ENCODE measurements around the gene CTNNBL1. TPM values are rescaled to one million over a fixed set of nuclear protein-coding genes. Genes with fewer than 3 reads are reported as not detected.
A peak's percentile ranks its signal among the peaks of the same experiment; 100 is the strongest.

Gene CTNNBL1
- total RNA-seq, 1 donor from 2014 or later, result 30.0 TPM

- FAIRE-seq (no peak), DNase-seq (ENCODE audit: low read depth) (no peak)
- Histone ChIP-seq H3K27me3 (ENCODE audit: control insufficient read depth, insufficient read depth, low read length) (no peaks in the 10 kb centered on the region), H3K4me3 (ENCODE audit: low read depth, low read length) (no peak overlapping the region), H3K36me3 (ENCODE audit: control insufficient read depth, insufficient read depth, low read length) (no peaks in the 10 kb centered on the region)
- no peak for TF ChIP-seq CTCF (IDR thresholded peaks at IDR 0.05; ENCODE audit: insufficient read depth, low read length, severe bottlenecking)
These were observed 207.4 kb downstream of the CTNNBL1 start for GRCh38 chr20:37901240-37901639.

GRCh38 chr20:37901654-37902503, 208.0 kb downstream of the CTNNBL1 start:
- Histone ChIP-seq H3K27me3 (ENCODE audit: control insufficient read depth, insufficient read depth, low read length) (no peaks in the 10 kb centered on the region), H3K36me3 (ENCODE audit: control insufficient read depth, insufficient read depth, low read length) (no peaks in the 10 kb centered on the region), H3K4me3 (ENCODE audit: low read depth, low read length) (peak overlapping the region; percentile 48)
- peak; percentile 66 for TF ChIP-seq CTCF (IDR thresholded peaks at IDR 0.05; ENCODE audit: insufficient read depth, low read length, severe bottlenecking)
- peak; percentile 65 for DNase-seq (ENCODE audit: low read depth)
- FAIRE-seq, result no peak

DNA sequence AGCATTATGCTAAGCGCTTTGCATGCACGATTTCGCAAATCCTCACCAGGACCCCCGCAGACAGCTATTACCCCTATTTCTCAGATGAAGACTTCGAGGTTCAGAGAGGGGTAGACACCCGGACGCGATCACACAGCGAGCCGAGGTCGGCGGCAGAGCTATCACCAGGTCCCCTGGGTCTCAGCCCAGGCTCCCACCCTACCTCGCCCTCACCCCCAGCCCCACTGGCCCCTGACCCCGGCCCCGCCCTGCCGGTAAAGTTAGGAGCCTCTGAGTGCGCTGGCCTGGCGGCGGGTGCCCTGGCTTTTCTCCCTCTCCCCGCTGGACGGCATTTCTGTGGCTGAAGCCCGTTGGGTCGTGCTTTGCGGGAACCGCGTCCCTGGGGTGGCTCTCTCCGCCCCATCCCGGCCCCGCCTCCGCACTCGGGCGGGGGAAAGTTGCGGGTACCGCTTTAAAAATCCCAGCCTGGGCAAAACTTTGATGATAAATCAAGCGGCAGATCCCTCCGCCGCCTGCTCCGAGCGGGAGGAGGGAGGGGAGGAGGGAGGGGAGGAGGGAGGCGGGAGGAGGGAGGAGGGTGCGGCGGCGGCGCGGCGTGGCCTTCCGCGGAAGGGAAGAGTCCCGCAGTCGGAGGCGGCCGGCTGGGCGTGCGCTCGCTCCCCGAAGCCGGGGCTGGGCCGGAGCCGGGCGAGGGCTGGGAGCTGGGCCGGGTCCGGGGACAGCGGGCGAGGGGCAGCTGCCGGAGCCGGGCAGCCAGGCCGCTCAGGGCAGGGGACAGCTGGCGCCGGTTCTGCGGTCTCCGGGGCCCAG, 208.9 kb downstream of the CTNNBL1 start, which contains the start of gene VSTM2L:
Gene VSTM2L, plus strand, starts transcription at position 624 of the 810 bp plus-strand sequence. CDS start 224 bp downstream, outside the sequence.
- TF ChIP-seq CTCF (IDR thresholded peaks at IDR 0.05; ENCODE audit: insufficient read depth, low read length, severe bottlenecking), result no peak
- FAIRE-seq (no peak), DNase-seq (ENCODE audit: low read depth) (peak; percentile 28)
- Histone ChIP-seq H3K36me3 (ENCODE audit: control insufficient read depth, insufficient read depth, low read length) (no peaks in the 10 kb centered on the region), H3K4me3 (ENCODE audit: low read depth, low read length) (peak within 1 kb of the TSS; percentile 48), H3K27me3 (ENCODE audit: control insufficient read depth, insufficient read depth, low read length) (no peaks in the 10 kb centered on the region)

DNA sequence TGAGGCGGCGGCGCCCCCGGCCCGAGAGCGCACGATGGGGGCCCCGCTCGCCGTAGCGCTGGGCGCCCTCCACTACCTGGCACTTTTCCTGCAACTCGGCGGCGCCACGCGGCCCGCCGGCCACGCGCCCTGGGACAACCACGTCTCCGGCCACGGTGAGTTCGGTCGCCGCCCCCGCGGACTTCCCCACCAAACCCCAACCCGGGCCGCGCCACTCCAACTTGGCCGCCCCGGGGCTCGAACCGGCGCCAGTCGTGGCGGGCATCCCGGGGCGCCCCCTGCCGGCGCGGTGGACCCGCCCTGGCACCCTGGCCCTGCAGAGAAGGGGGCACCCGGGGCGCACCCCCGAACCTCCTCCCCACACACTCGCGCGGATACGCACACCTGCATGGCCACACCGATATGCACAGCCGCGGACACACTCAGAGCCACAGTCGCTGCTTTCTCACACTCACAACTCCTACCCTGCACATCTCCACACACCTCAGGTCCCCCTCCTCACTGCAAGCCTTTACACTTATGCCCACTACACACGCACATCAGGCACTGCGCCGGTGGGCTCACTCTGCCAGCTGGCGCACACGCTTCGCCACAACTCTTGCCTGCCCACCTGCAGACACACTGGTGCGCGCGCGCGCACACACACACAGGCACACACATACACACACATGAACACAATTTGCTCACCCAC, 209.6 kb downstream of the CTNNBL1 start:
- Histone ChIP-seq H3K4me3 (ENCODE audit: low read depth, low read length) (peak overlapping the region; percentile 48), H3K27me3 (ENCODE audit: control insufficient read depth, insufficient read depth, low read length) (no peaks in the 10 kb centered on the region), H3K36me3 (ENCODE audit: control insufficient read depth, insufficient read depth, low read length) (no peaks in the 10 kb centered on the region)
- peak; percentile 37 for TF ChIP-seq CTCF (IDR thresholded peaks at IDR 0.05; ENCODE audit: insufficient read depth, low read length, severe bottlenecking)
- DNase-seq (ENCODE audit: low read depth), result no peak
- FAIRE-seq, result no peak

GRCh38 chr20:37904008-37904642, 210.3 kb downstream of the CTNNBL1 start:
- Histone ChIP-seq H3K27me3 (ENCODE audit: control insufficient read depth, insufficient read depth, low read length) (no peaks in the 10 kb centered on the region), H3K4me3 (ENCODE audit: low read depth, low read length) (peak overlapping the region; percentile 48), H3K36me3 (ENCODE audit: control insufficient read depth, insufficient read depth, low read length) (no peaks in the 10 kb centered on the region)
- no peak for TF ChIP-seq CTCF (IDR thresholded peaks at IDR 0.05; ENCODE audit: insufficient read depth, low read length, severe bottlenecking)
- no peak for FAIRE-seq
- DNase-seq (ENCODE audit: low read depth), result no peak

Data from bronchial epithelial cell (primary cell).